GM18508 (cell line): ENCODE results near the gene GLRB.
"Not testable (repeated sequence)": the region's sequence is repeated elsewhere in the genome, so short reads cannot be mapped to it uniquely, and the experiment has no call there.

Experiments used
- ATAC-seq: cut with Tn5 transposase; IDR thresholded peaks from one replicate; pipeline ENCODE4 v1.9.1; 2021; ENCODE audit warnings: moderate number of reproducible peaks; ENCODE audit not compliant: insufficient read depth, unreplicated experiment

GLRB gene

DNA sequence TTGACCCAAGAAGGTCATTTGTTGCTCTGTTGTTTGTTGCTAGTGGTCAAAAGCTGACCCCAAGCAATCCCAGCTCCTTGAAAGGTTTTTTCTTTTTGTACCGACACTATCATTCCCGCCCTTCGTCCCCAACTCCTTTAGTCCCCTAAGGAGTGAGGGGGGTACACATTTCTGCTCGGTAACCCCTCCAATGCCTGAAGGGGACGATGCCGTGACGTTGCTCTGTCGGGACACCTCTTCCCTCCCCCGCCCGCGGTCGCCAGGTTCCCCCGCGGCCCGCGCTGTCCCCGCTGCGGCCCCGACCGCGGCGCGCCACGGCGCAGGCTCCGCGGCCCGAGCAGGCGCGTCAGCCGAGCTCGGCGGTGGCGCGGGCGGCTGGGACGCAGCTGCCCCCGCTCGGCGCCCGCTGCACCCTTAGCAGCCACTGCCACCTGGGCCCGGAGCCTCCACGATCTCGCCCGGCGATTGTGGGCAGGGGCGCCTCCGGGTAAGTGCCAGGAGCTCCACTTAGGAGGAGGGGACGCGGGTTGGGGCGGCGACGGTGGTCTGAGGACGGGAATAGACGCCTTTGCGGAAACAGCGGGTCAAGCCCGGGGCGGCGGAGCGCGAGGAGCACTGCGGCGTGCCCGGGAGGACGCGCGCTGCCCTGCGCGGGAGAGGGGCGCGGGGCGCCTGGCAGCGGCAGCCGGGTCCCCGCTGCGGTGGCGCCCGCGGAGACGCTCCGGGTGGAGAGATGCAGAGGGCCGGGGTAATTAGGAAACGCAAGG, at the start of gene GLRB:
GLRB (plus strand) TSS at position 340 of the 767 bp plus-strand sequence. CDS start 1,875 bp downstream, outside the sequence.
- ATAC-seq, result no peak

DNA sequence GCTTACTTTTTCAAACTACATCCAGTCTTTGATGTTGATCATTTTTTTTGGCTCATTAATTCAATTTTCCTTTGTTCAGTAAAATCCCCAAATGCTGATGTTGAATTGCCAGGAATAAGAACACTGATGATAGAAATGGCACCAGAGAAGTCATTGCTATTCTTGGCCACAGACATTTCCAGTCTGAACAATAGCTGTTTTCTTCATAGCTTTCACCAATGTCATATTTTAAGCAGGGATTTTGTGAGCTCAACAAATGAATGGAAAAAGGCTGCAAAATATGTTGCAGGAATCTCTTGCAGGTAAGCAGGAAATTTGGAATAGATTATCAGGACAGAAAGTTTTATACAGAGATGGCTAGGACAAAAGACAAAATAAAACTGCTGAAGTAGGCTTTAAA, 40.5 kb upstream of the GLRB start:
- no peak for ATAC-seq

DNA sequence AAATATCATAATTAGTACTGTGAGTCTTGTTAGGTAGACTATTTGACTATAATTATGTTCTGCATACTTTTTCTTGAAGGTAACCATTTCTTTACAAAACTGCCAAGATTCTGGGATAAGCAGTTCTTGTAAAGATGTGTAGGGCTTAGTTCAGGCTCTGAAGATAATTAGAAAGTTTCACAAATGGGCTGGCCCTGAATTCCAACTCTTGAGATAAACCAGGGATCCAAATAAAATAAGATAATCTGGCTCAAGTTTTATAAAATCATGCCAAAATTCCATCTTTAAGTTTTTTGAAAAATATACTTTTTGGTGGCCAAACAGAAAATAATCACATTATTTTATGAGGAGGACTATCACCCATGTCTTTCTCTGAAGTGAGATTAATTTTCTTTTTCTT, 35.5 kb upstream of the GLRB start:
- no peak for ATAC-seq

DNA sequence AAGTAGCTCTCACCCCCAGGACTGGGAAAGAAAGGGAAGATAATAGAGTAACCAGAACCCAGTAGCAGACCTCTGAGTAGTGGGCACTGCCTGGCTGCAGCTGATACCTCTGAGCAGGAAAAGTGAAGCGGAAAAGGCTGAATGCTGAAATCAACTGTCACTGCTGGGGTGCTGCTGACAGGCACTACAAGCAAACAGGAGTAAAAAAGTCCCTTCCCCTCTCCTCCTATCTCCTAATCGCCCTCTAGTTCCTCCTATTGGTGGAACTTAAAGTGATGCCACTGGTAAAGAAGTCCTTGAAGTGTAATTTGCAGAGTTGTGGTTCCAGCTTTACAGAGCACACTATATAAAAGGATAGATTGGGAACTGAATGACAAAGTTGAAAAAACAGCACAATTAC, 32.8 kb upstream of the GLRB start:
- ATAC-seq, result no peak

DNA sequence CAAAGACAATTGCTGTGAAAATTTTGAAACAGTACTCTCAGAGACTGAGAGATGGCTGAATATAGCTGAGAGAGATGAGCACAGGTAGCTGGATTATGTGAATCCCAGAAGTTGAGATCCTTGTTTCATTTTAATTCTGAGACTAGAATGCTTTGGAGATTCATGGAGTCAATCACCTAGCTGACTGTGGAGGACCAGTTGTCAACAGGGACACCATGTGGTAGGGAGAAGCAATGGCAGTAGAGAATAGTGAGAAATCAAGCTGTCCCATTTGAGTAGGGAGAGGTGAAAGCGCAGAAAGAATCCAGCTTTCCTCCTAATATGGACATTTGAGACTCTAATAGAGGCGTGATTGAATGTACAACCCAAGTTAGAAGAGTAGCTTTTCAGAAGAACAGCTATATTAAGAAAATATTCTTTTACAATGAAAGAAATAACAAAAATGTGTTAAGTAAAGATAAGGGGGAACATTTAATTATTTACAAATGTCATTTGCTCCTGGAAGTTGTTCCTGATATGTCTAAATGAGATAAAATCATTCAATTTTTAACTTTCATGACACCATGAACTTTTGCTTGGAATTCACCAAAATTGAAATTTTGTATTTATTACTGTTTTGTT, 30.3 kb upstream of the GLRB start:
- ATAC-seq, result peak; percentile 69

DNA sequence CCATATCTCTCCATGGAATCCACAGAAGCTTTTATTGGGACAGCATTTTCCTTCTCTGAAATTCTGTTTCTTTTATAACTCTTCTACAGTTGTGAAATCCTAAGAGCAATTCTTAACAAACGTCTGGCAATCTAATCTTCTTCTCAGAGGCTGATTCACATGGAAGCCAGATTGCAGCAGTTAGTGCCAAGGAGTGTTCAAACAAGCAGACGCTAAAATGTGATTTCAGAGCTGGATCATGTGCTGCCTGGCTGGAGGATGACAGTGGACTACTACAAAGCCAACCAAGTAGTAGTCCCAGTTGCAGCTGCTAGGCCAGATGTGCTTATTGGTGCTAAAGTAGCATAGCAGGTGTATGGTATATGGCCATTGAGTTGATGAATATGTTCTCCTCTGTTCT, 27.7 kb upstream of the GLRB start:
- ATAC-seq, result no peak

DNA sequence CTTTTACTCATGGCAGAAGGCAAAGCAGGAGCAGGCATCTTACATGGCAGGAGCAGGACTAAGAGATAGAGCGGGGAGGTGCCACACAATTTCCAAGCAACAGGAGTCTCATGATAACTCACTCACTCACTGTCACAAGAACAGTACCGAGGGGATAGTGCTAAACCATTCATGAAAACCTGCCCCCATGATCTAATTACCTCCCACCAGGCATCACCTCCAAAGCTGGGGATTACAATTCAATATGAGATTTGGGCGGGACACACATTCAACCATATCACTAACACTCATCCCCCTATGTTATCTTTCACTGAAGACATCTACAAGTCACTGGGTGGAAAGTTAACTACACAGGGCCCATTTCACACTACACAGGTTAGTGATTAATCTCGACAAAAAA, 25.4 kb upstream of the GLRB start:
- ATAC-seq, result no peak

DNA sequence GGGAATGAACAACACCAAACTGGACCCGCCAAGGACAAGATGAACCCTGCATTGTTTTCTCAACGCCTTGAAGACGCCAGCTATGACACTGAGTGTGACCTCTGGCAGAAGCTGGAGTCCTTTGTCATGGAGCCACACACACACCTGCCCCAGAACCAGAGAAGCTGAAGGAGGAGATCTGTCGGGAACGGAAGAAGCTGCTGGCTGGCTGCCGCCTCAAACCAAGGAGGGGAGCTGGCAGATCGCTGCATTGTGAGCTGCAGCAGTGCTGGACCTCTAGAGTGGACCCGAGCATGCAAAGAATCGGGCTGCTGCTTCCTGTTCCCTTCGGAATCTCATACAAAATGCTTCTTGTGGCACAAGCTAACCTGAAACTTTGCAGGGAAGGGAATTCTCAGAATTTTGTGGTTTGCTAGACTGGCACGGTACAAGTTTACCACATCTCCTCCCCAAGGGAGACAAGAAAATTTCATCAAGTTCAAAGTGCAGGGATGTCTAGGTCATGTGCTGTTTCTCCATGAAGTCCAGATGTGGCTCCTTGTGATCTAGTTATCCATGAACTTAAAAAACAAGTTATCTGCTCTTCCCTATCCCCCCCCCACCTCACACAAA, 23.4 kb upstream of the GLRB start:
- no peak for ATAC-seq

DNA sequence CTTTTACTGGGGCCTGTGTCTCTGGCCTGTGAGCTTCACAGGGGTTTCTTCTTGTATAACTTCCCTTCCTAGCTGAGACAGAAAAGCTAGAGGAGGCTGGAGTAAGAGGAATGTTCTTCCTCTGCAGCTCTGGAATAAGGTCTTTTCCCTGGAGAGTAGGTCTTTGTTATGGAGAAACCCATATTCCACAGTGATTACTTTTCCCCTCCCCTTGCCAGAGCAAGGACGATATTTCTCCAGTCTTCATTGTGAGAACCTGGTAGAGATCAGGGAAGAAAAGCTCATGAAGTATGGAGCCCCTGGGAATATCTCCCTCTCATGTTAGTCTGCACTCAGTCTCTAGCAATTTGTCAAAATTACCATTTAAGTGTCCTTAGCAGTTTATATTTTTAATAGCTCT, 18.7 kb upstream of the GLRB start:
- no peak for ATAC-seq

DNA sequence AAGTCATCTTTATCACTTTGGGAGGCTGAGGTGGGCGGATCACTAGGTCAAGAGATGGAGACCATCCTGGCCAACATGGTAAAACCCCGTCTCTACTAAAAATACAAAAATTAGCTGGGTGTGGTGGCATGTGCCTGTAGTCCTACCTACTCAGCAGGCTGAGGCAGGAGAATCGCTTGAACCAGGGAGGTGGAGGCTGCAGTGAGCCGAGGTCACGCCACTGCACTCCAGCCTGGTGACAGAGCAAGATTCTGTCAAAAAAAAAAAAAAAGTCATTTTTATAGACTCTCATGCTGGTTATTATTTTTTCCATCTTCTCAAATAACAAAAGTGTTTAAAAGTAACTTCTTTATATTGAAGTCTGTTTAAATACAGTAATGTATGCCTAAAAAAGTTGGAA, 17.1 kb upstream of the GLRB start:
- ATAC-seq, result not testable (repeated sequence)

DNA sequence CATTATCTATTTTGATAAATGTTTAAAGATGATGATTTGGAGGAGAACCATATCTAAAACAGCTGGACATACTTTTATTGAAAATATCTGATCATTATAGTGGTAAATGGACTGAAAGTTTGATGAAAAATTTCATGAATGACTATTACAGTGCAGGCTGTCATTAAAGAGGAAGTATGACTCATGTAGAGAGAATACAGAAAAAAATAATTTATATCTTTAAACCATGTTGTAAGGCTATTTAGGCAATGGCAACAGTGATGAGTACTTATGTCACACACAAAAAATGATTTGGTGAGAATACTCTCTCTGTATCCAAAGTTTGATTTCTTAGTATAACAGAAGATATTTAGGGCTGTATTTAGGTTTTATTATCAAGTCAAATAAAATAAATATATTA, 3.9 kb upstream of the GLRB start:
- ATAC-seq, result no peak

DNA sequence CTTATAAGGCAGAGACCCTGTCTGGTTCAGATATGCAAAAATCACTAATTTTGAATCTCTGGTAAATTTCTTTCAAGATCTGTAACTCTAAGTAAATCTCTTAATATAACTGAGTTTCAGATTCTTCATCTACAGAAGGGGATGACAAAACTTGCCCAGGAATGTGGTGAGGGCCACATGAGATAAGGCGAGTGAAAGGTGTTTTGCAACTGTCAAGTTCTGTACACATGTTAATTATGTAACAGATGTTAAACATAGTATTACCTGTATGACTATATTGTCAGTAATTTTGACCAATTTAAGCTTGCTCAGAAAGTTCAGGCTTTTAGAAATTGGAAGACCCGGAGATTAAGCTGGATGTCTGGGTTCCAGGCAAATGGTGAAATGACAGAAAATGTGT, 549 bp upstream of the GLRB start:
- no peak for ATAC-seq

DNA sequence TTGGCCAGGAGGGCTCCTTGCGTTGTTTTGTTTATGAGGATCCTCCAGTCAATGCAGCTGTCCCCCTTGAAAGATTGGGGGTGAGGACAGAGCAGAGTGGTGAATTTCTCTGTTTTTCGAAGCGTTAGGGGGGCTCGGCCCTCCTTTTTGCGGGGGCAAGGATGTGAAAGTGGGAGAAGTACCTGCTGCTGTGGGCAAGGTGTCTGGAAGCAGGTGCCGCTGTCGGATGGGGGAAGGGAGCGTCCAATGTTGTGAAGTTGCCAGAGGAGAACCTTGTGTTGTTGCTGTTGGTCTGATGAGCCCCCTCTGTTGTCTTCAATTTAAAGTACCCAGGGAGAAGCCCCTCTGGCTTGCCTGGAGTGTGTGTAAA, 613 bp downstream of the GLRB start:
- no peak for ATAC-seq

DNA sequence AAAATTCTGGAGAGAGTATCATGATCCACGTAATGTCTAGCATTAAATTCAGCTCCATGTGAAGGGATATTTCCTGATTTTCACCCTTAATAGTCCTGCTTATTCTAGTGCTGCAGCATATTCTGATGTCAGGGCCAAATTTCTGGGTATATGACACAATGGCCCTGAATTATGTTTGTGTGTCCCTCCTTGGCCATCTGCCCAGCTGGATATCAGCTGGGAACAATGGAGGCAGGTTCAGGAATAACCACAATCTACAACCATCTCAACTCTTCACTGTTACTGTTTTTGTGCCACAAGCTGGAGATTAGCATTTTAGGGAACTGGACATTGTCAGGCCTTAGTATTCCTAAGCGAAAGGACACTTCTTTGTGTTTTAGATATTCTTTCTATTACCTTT, 3.5 kb downstream of the GLRB start:
- ATAC-seq, result no peak

DNA sequence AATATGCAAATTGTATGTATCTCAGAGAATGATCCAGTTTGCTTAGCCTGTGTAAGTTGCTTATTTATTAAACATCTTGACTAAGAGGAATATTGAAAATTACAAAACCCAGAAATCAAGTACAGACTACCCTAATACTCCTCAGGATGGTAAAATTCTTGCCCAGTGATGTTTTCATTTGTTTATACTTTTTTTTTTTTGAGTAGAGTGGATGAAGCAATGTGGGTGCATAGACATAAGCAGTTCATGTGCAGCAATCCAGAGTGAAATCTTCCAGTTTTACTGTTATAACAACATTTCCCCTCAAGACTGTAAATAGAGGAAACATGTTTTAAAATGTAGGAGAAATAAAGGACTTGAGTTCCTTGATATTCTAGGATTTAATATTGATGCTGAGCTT, 4.7 kb downstream of the GLRB start:
- no peak for ATAC-seq

DNA sequence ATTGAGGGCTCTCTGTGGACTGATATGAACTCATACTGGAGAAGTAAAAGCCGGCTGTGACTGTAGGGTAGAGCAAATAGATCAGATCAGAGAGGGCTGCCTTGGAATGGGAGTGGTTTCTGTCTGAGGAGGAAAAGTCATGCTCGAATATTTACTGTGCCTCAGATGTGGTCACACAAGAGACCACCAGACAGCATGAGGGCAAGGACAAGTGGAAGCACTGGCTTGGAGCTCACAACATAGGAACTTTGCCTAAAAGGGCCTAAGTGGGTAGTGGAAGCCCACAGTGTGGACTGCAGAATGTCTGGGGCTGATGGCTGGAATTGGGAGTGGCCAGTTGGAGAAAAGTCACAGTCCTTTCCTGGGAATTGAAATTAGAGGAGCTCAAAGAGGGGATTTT, 19.8 kb downstream of the GLRB start:
- ATAC-seq, result no peak

DNA sequence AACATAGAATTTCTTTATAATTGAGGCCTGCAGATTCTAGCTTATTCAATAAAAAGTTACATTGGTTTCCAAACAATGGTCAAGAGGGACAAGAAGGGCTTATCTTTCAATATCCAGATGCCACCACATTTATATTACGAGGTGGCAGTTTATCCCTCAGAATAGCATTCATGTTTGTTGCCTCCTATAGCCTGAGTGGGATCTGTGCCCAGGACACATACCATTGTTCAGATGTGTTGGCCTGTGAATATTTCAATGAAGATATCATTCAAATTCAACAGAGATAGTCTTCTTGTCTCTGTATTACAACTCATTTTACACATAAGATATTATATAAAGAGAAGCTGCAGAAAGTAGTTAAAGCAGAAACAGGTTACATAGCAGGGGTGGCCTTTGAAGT, 20.5 kb downstream of the GLRB start:
- ATAC-seq, result no peak

DNA sequence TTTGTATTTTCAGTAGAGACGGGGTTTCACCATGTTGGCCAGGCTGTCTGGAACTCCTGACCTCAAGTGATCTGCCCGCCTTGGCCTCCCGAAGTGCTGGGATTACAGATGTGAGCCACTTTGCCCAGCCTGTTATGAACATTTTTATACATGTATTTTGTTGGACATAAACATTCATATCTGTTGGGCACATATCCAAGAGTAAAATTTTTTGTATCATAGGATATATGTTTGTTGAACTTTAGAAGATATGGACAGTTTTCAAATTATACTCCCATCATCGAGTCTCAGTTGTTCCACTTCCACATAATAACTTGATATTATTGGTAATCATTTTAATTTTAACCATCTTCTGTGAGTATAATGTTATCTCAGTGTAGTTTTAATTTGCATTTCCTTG, 23.6 kb downstream of the GLRB start:
- ATAC-seq, result no peak

DNA sequence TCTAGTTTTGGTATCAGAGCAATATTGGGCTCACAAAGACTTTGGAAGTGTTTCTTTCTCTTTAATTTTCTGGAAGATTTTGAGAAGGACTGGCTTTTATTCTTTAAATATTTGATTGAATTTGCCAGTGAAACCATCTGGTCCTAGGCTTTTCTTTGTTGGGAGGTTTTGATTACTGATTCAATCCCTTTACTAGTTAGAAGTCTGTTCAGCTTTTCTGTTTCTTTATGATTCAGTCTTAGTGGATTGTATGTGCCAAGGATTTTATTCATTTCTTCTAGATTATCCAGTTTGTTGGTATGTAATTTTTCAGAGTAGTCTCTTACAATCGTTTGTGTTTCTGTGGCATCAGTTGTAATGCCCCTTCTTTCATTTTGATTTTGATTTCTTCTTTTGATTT, 28.6 kb downstream of the GLRB start:
- no peak for ATAC-seq

DNA sequence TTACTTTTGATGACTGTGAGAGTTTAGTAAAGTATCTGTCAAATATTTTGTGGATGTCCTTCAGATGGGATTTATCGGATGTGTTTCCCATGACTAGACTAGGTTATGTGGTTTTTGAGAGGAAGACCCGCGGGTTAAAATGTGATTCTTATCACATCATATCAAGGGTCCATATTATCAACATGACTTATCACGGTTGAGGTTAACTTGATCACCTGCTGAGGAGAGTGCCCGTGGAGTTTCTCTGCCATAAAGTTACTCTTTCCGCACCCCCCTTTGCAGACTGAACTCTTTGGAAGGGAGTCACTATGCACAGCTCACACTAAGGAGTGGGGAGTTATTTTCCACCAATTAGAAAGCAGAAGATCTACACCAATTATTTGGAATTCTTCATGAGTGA, 38.7 kb downstream of the GLRB start:
- no peak for ATAC-seq

DNA sequence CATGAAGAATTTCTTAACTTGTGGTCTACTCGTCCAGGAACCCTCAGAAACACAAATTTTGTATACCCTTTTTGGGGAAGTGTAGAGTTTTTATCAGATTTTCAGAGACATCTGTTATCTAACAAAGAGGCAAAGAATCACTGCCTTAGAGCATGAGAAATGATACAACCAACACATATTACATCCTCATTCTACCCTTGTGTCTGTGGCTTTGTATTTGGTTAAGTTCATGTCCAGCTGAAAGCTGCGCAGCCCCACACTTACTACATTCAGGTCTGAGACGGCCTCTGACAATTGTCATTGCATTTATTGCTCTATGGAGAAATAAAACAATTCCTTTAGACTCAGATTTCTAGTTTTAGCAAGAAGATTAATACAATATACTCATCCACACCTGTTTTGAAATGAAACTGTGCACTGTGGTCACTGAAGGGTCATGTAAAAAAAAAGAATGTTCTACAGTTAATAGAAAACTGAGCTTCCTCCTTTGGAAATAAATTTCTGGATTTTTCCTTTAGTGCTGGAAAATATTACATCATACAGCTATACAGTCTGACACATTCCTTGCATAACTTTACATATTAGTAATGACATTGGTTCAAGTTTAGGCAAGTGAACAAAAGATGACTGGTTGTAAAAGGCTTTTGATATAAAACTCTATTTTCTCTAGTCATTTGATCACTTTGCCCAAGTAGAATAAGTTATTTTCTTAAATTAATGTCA, 39.8 kb downstream of the GLRB start:
- ATAC-seq, result no peak
